HG03097 (cell line): Measurements from ENCODE around the gene PCDHGA7.
"Not testable (repeated sequence)": the region's sequence is repeated elsewhere in the genome, so short reads cannot be mapped to it uniquely, and the experiment has no call there.

Experiments
- ATAC-seq: cut with Tn5 transposase; IDR thresholded peaks from one replicate; pipeline ENCODE4 v1.9.1; 2021; ENCODE audit not compliant: unreplicated experiment, low FRiP score

Gene PCDHGA7

GRCh38 chr5:141382469-141383294 is at the start of gene PCDHGA7:
Gene PCDHGA7 (plus strand): TSS chr5:141382742. CDS start chr5:141382900, 158 bp downstream.
- ATAC-seq = no peak

- no peak for ATAC-seq
Observed at GRCh38 chr5:141338538-141339306, 43.8 kb upstream of the PCDHGA7 start, which contains the start of gene PCDHGA2. Gene PCDHGA2 (plus strand): TSS chr5:141338760.

- not testable (repeated sequence) for ATAC-seq
Observed at GRCh38 chr5:141340781-141341354, 41.7 kb upstream of the PCDHGA7 start.

- ATAC-seq = no peak
Observed at GRCh38 chr5:141342773-141343172, 39.8 kb upstream of the PCDHGA7 start.

- no peak for ATAC-seq
Observed at GRCh38 chr5:141343242-141343952, 39.1 kb upstream of the PCDHGA7 start, which contains the start of gene PCDHGA3. Gene PCDHGA3 (plus strand): TSS chr5:141343829. CDS start chr5:141344034, 205 bp downstream.

GRCh38 chr5:141343953-141344463 is 38.5 kb upstream of the PCDHGA7 start:
- ATAC-seq = no peak

- no peak for ATAC-seq
Observed at GRCh38 chr5:141345327-141345726, 37.2 kb upstream of the PCDHGA7 start.

GRCh38 chr5:141346017-141346416 is 36.5 kb upstream of the PCDHGA7 start:
- ATAC-seq = not testable (repeated sequence)

- no peak for ATAC-seq
Observed at GRCh38 chr5:141349917-141350619, 32.5 kb upstream of the PCDHGA7 start, which contains the start of gene PCDHGB1. Gene PCDHGB1 (plus strand): TSS chr5:141350099. CDS start chr5:141350261, 162 bp downstream.

GRCh38 chr5:141351591-141351990 is 31.0 kb upstream of the PCDHGA7 start:
- no peak for ATAC-seq

GRCh38 chr5:141354900-141355469 is 27.6 kb upstream of the PCDHGA7 start, which contains the start of gene PCDHGA4:
Gene PCDHGA4 (plus strand): TSS chr5:141355021. CDS start chr5:141355108, 87 bp downstream.
- no peak for ATAC-seq

GRCh38 chr5:141355641-141356040 is 26.9 kb upstream of the PCDHGA7 start:
- ATAC-seq = no peak

- no peak for ATAC-seq
Observed at GRCh38 chr5:141356133-141356532, 26.4 kb upstream of the PCDHGA7 start.

- ATAC-seq = no peak
Observed at GRCh38 chr5:141356950-141357349, 25.6 kb upstream of the PCDHGA7 start.

- ATAC-seq = no peak
Observed at GRCh38 chr5:141359790-141360426, 22.6 kb upstream of the PCDHGA7 start, which contains the start of gene PCDHGB2. Gene PCDHGB2 (plus strand): TSS chr5:141359994. CDS start chr5:141360136, 142 bp downstream.

GRCh38 chr5:141360685-141361084 is 21.9 kb upstream of the PCDHGA7 start:
- no peak for ATAC-seq

GRCh38 chr5:141362719-141363118 is 19.8 kb upstream of the PCDHGA7 start:
- no peak for ATAC-seq

- ATAC-seq = no peak
Observed at GRCh38 chr5:141363952-141364660, 18.4 kb upstream of the PCDHGA7 start, which contains the start of gene PCDHGA5. Gene PCDHGA5 (plus strand): TSS chr5:141364162. CDS start chr5:141364331, 169 bp downstream.
